Hippocampal formation (tissue), 2 donors: Measurements from ENCODE around the gene GABBR2.
A peak's percentile ranks its signal among the peaks of the same experiment; 100 is the strongest.

Experiments
- DNase-seq, 2 donors: peaks; one replicate each; lab custom pipeline; 2025; lab: John Stamatoyannopoulos, UW

GABBR2 gene

DNA sequence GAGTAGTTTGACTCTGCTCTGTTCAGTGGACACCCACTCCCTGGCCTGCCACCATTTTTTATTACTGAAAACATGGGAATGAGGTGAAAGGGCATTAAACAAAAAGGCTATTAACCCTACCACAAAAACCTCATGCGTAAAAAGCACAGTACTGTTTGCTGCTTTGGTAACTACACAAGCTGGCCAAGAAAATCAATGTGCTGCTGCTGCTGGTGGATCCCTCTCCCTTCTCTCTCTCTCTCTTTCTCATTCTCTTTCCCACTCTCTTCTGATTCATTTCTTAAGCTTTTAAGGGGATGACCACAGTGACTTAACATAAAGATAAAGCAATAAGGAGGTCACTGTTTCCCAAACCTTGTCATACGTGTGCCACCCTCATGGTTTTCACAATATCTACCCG lies 270.1 kb downstream of the GABBR2 start:
- DNase-seq, result peak in 1 of 2 donors; percentile 39

DNA sequence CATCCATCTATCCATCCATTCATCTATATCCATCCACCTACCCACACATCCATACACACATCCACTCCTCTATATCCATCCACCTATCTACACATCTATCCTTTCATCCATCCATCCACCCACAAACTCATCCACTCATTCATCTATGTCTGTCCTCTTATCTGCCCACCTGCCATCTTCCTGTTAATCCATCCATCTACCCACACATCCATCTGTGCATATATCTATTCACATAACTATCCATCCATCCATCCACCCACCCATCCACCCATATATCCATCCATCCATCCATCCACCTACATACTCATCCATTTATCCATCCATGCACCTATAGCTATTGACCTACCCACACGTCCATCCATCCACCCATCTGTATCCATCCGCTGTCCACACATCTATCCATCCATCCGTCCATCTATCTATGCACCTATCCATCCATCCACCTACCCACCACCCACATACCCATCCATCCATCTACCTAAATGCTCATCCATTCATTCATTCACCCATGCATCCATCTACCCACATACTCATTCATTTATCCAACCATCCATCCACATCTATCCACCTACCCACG lies 271.2 kb downstream of the GABBR2 start:
- DNase-seq, result no peak

DNA sequence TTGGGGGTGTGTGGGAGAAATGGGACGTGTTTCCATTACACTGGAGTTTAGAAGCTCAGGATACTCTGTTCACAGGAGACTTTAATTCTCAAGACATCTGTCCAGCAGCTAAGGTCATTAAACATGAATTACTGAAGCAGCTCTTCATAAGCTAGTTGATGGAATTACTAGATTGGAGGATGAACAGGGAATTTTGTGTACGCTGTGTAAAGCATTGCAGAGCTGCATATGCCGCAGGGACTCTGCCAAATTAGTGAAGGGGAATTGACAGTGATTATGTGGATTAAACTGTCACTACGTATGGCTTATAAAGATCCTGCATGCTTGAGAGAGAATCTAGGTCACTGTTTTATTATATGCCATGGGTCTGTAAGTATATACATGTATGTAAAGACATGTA lies 275.8 kb downstream of the GABBR2 start:
- no peak for DNase-seq

GRCh38 chr9:98432134-98432533 lies 276.6 kb downstream of the GABBR2 start:
- no peak for DNase-seq

DNA sequence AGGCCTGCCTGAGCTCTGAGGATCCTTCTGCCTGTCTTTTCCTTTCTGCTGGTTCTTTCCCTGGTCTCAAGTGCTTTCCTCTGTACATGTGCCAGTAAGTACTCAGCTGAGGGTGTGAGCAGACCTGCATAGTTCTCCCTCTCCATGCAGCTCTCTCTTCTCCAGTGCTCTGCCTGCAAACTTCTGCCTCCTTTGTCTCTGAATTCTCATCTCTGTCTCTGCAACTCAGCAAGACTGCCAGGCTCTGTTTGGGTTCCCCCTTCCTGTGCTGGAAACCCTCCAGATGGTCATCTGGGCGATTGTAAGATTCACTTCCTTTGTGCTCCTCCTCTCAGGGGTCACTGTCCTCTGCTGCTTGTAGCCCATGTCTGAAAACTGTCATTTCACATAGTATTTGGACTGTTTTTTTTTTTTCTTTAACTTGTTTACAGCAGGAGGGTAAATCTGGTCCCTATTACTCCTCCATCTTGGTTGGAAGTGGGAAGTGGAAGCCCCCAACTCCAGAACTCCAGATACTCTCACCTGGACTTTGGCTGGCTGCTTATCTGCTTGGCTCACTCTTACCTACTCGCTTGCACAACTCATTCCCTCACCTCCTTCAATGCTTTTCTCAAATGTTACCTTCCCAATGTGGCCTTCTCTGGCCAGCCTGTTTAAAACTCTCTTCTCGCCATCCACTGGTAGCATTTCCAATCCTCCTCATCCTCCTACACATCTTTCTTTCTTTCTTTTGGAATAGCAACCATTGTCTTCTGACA lies 278.0 kb downstream of the GABBR2 start:
- DNase-seq, result peak; percentile 27 to 46

DNA sequence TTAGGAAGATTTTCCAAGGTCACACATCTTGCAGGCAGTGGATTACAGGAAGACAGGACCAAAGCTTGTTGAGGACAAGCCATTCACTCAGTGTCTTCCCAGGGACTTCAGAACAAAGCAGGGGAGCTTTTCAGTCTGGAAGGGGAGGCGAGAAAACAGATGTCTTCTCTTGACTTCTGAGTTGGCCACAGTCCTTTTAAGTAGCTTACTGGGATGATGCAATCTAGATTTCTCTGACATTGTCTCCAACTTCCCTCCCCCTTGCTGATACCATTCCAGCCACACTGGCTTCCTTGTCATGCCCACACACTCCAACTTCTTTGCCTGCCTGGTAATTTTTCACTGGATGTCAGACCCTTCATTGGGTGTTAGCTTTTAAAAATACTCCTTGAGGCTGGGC lies 279.1 kb downstream of the GABBR2 start:
- no peak for DNase-seq

GRCh38 chr9:98428454-98428853 lies 280.3 kb downstream of the GABBR2 start:
- no peak for DNase-seq

DNA sequence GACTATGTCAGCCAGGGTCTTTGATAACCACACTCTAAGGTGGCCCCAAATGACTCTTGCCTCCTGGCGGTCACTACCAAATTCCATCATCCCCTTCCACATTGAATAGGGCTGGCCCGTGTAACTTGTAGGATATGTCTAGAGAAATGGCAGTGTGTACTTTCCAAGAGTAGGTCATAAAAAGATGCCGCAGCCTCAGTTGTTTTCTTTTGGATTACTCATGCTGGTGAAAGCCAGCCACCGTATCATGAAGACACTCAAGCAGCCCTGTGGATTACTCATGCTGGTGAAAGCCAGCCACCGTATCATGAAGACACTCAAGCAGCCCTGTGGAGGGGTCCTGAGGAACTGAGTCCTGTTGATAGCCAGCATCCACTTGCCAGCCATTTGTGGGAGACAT lies 281.2 kb downstream of the GABBR2 start:
- no peak for DNase-seq

GRCh38 chr9:98425079-98425478 lies 283.7 kb downstream of the GABBR2 start:
- DNase-seq, result no peak

- no peak for DNase-seq
Measured at GRCh38 chr9:98419260-98419603, 289.5 kb downstream of the GABBR2 start.

GRCh38 chr9:98418578-98419259 lies 290.0 kb downstream of the GABBR2 start:
- DNase-seq, result no peak

DNA sequence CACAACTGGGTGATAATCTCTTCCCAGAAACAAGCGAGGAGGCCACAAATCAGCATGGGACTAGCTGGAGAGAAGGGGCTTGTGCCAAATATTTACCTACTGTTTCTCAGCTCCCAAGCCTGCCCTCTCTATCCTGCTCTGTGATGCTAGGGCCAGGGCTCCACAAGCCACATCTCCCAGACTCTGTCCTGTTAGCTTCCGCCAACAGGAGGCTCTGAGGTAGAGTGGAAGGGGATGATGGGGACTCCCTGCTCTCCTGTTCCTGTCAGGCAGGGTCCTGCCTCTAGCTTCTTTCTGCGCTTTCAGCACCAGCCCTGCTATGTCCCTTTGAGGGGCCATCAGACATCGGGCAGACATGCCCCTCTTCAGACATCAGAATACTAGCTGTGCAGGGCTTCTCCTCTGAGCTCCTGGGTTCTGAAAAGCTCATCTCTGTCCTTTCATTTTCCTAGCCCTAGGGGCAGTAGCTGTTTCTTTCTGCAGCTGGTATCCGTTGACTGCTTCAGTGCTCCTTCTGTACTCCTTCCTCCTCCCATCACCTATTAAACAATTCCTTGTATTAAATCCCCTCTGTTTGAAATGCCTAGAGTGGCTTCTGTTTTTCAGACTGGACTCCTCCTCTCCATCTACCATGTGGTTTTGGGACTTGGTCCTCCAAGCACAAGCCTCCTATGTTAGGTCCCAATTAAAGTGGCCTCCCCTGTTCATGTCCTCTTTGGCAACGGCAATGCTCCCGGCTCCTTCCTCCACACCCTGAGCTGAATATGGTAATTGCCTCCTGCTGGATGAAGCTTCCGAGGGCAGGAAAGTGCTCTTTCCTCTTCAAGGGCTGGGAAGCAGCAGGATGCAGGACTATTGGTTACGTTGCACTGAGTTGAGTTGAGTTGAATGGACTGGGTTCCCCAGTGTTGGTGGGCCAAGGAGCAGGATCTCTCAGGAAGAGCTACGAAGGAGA lies 292.2 kb downstream of the GABBR2 start:
- DNase-seq, result no peak

DNA sequence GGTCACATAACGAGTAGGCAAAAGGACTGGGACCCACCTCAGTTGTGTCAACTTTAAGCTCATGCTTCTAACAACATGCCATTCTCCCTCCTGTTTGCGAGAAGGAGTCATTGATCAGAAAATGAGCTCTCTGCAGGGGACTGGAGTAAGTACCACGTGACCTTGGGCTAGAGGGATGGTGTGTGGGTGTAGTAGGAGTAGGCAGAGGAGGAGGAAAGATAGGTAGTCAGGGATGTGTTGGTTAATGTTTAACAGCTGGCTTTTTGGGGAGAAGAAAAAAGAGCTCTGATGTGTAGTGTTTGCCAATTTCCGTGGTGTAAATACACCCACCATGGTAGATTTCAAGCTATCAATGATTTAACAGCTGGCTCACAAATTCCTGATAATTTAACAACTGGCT lies 293.0 kb downstream of the GABBR2 start:
- no peak for DNase-seq

DNA sequence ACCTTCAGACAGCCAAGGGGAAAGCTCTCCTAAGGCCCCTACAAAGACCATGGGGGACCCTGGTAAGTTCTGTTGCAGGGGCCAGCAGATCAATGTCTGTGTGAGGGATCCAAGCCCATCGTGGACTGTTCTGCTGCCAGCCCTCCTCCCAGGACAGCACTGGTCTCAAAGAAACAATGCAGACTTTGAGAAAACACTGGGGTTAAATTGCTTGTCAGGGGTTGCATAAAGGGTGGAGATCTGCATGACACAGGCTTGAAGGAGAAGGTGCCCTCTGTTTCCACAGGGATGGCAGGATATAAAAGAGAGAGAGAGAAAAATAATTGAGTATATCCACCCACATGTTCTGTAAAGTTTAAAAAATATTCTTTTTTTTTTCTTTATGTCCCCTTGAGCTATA lies 295.7 kb downstream of the GABBR2 start:
- DNase-seq, result no peak

GRCh38 chr9:98412101-98412842 lies 296.5 kb downstream of the GABBR2 start:
- no peak for DNase-seq

- peak in 1 of 2 donors; percentile 14 for DNase-seq
Measured at GRCh38 chr9:98410185-98410697, 298.5 kb downstream of the GABBR2 start.

DNA sequence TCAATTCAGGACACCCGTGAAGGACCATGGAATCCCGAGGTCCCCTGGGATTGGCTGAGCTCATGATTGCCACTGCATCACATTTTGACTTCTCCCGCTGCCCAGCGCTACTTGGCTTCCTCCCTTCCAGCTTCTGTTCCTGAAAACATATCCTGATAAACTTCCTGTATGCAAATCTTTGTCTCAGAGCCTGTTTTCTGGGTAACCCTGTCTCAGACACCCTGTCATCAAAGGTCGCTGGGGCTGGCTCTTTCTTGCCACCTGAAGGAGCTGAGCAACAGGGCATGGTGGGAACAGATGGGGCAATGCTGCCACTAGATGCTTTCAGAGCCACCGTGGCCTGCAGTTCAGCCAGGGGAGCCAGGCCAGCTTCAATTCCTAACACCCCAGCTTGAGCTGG lies 299.0 kb downstream of the GABBR2 start:
- DNase-seq, result no peak

- no peak for DNase-seq
Measured at GRCh38 chr9:98406469-98406868, 302.3 kb downstream of the GABBR2 start.

GRCh38 chr9:98404237-98404636 lies 304.5 kb downstream of the GABBR2 start:
- no peak for DNase-seq

GRCh38 chr9:98403715-98404114 lies 305.0 kb downstream of the GABBR2 start:
- DNase-seq, result no peak
